Muscle of back (tissue), 11 donors: ENCODE results near the gene OXCT1. TPM values are rescaled to one million over a fixed set of nuclear protein-coding genes. Genes with fewer than 3 reads are reported as not detected.
"Not testable (repeated sequence)": the region's sequence is repeated elsewhere in the genome, so short reads cannot be mapped to it uniquely, and the experiment has no call there.

Experiments
- DNase-seq, 3 donors: peaks; one replicate each; pipeline versions ENCODE4 v3.0.0 to v3.0.0-alpha.2; 2013
- polyA plus RNA-seq, 10 donors: library from polyadenylated mRNA; unstranded; fragments of 120-200 nt; gene quantifications; one replicate each; pipeline ENCODE4 v1.2.1, GENCODE V29; 2013; ENCODE audit not compliant: insufficient read length in 10 of 10

The OXCT1 gene
- polyA plus RNA-seq, 10 donors: 10.1 to 18.6 (median 13.8) TPM

DNA sequence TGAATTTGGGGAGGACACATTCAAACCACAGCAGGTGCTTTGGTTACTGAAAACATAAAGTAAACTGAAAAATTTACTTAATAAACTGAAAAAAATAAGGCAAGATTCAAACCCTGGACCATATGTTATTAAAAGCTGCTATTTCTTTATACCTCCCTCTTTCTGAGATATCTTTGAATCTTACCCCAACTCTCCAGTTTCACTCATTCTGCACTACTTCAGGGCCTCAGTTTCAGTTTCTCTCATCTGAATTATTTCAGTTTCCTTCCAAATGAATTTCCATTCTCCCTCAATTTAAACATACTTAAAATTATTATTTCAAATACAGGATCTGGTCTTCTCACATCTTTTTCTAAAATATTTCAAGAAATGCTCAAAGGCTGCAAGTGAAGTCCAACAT lies 4.9 kb upstream of the OXCT1 start:
- no peak for DNase-seq

DNA sequence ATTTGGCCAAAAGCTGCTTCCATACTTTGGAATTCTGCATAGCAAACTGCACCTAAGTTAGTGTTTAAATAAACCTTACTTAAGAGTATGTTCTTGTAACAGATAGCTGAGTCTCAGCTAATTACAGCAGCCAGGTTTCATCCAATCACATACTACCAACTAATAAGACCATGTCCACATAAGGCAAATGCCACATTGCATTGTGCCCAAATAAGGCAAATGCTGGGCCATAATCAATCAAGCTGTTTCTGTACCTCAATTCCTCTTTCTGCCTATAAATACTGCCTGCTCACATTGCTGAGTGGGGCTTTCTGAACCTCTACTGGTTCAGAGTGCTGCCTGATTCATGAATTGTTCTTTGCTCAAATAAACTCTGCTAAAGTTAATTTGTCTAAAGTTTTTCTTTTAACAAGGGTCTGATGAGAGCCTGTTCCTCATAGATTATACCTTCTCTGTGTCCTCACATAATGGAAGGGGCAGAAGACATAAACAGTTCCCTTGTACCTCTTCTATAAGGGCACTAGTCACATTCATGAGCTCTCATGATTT lies 4.4 kb upstream of the OXCT1 start:
- no peak for DNase-seq

DNA sequence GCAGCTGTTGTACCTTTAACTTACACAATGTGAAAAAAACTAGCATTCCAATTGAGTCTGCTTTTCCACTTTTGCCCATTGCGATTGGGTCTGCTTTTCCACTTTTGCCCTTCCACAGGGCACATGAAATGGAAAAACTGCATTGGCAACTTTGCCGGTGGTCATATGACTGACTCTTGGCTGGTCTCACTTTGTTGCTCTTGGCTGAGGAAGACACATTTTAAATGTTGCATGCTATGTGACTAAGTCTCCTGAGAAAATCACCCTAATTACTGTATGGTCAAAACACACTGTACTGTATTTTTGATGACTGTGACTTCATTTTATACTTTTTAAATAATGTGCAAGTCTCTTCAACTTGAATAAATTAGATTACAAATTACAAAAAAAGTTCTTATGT lies 1.6 kb upstream of the OXCT1 start:
- DNase-seq: peak; percentile 28 to 71 (median 64)

DNA sequence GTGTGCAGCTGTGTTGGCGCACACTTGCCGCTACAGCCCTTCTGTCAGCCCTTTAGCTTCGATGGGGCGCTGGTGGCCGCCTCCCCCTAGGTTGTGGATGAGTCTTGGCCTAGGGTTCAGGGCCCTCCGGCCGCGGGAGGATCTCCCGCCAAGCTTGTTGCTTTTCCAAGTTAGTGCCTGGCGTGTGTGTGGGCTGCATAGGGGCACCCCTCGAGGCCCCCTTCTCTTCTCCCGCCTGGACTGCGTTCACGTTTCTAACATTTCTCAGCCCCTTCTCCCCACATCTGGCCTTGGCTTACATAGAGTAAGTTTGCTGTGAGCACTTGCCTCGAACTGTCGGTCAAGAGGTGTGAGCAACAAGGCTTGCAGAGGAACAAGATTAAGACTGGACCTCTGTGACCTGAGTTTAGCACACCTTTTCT lies 413 bp upstream of the OXCT1 start:
- DNase-seq: peak in 1 of 3 donors; percentile 0

DNA sequence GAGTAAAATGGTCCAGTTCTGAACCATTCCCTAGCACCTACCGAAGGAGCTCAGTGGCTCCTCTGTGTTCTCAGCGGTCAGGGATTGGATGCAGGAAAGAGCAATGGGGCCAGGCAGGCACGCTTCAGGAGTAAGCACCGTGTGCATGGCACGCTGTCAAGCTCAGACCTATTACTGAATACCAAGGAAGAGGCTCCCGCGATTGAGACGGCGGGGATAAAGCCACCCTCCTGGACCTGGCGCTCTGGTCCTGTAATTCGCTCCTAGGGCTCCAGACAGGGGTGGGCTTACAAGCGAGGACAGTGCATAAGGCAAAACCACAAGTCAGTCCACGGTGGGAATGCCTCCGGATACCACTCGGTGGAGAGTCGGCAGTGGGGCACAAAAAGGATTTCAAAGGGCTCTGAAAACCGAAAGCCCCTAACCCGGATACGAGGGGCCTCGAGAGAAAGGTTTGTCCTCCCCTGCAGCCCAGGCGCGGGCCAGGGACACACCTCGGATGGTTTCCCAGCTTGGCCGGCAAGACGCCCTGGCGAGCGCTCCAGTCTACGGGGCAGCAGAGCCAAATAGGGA lies 988 bp downstream of the OXCT1 start:
- peak in 1 of 3 donors; percentile 8 for DNase-seq

DNA sequence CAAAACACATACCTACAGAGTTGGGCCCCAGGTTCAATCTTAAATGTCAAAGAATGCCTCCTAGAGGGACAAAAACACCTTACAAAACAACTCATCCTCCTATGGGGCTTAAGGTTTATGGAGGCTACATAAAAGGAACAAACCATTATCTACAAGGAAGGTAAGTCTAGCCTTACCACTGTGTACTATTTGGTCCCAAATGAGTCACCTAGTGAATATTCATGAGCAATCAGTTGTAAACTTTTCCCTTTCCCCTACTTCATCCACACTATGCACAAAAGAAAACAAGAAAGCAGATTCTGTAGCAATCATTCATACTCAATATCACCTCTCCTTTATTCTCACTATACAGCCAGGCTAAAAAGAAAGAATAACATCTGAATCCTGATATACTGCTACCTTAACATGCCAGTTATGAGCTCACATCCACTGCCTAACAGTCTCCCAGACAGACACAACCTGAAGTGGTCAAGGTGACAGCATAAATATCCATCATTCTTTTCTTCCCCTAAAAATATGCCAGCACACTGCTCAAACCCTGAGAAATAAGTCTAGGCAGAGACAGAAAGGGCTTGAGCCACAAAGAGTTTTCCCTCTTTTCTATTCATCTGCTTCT lies 6.2 kb downstream of the OXCT1 start:
- no peak for DNase-seq

DNA sequence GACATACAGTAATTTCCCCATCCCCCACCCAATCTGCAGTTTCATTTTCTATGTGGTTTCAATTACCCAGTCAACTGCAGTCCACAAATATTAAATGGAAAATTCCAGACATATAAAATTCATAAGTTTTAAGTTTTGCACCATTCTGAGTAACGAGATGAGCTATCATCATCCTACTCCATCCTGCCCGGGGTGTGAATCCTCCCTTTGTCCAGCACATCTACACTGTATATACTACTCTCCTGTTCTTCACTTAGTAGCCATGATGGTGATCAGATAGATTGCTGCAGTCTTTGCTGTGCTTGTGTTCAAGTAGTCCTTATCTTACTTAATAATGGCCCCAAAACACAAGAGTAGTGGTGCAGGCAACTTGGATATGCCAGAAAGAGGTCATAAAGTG lies 11.3 kb downstream of the OXCT1 start:
- no peak for DNase-seq

DNA sequence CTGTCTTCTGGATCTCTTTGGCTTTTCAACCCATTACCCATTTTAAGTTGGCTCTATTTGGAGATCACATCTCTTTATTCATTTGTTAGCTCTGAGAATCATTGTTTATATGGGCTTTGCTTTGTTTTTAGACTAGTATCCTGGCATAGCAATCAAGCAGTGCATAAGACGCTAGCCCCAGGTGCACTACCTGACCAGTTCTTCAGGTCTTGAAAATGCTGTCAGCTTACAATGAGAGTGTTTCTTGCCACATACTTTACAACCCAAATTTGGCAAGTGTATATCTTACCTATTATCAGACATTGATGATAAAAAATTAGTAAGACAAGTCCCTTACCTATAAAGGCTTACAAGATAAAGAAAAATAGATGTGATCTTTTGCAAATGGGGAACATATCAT lies 12.2 kb downstream of the OXCT1 start:
- DNase-seq: no peak

DNA sequence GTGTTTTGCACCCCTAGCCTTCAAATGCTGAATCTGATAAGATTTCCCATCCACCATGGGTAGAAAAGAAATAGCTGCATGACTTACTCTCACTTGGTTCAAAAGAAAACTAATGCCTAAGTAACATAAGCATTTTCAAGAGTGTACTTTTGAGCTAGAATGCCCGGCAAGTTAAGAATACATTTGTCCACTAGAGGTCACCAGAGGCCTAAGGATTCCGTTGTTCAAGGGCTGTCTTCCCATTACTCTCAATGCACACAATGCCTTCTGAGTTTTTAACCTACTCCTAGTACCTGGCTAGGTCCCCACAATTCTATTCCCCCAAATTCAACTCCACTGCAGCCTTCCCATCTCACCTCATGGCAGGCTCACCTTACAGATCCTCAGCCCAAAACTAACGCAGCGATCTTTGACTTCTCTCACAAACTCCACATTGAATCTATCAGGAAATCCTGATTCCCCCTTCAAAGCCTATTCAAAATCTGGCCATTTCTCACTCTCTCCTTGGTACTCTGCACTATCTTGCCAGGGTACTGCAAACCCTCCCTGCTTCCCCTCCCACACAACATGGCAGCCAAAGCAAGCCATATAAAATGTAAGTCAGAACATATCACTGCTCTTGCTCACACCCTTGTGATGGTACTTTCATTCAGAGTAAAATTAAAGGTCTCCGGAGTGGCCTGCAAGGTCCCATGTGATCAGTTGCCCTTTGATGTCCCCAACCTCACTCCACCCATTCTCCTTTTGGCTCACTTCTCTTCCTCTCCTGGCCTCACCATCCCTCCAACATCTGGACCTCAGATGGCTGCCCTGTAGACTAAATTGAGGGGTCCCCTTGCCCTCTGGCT lies 13.4 kb downstream of the OXCT1 start:
- DNase-seq: peak; percentile 73 to 86 (median 80)

DNA sequence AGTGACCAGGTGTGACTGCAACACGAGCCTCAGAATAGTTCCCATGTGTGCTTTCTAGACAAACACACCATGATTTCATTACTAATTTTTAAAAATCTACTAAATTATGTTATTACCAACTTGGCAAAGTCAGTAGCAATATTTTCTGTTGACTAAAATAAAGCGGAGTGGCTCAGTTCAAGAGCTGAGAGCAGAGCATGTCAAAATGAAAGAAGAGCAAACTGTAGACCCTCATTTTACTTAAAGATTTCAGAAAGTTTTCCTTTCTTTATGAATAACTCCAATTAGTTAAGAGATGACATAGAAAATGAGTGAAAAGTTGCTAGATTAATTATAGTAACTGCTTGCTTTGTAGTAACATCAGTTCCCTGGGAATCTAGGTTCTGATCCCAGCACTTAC lies 17.9 kb downstream of the OXCT1 start:
- DNase-seq: no peak

DNA sequence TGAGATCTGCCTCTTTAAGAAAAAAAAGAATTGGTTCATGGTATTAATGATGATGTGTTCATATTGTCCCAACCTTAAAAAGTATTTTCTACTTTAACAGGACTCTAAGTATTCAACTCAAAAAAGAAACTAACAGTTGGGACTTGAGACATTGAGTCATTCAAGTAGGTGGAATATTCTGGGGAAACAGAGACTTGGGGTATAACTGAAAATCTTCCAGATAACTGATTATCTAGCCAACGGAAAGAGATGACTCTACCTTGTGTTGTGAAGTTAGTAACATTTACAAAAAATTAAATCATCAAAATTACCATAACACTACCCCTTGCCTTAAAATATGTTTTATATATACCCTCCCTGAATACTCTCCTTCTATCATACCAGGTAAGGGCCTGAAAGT lies 19.1 kb downstream of the OXCT1 start:
- DNase-seq: no peak

DNA sequence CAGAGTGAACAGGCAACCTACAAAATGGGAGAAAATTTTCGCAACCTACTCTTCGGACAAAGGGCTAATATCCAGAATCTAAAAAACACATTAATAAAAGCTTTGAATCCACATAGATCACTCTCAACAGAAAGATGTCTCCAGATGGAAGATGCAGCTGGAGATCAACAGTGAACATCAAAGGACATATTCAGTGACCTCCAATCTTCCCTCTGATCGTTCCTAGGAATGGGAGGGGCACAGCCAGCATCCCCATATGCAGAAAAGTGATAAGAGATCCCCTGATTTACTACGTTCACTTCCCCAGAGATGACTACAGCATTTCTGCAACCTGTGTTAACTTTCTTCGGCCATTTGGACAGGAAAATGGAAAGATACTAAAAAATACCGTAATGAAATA lies 21.2 kb downstream of the OXCT1 start:
- no peak for DNase-seq

DNA sequence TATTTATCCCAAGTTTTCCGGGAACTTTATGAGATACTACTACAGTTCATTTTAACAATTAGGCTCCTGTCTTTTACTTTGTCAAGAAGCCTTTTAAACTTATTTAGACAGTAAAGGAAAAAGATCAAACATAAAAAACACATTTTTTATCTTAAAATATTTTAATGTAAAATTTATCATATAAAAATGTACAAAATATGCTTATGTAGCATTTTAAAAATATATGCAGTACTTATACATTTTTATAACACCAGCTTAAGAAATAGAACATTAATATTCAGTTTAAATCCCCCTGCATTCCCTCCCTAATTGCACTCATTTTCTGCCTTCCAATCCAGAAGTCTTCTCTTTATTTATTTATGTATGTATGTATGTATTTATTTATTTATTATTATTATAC lies 24.5 kb downstream of the OXCT1 start:
- not testable (repeated sequence) for DNase-seq

DNA sequence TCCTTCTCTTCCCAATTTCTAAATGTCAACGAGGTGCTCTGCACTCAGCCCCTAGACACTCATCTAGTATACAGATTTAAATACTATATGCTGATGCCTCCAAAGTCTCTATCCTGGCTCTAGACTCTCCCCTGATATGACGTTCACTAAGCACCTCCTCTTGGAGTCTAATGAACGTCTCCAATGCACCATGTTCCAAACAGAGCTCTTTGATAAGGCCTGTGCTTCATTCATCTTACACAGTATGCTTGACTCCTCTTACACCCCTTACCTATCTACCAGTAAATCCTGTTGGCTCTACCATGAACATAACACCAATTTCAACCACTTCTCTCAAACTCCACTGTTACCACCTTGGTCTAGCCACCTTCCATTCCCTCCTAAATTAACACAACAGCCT lies 25.7 kb downstream of the OXCT1 start:
- DNase-seq: no peak

DNA sequence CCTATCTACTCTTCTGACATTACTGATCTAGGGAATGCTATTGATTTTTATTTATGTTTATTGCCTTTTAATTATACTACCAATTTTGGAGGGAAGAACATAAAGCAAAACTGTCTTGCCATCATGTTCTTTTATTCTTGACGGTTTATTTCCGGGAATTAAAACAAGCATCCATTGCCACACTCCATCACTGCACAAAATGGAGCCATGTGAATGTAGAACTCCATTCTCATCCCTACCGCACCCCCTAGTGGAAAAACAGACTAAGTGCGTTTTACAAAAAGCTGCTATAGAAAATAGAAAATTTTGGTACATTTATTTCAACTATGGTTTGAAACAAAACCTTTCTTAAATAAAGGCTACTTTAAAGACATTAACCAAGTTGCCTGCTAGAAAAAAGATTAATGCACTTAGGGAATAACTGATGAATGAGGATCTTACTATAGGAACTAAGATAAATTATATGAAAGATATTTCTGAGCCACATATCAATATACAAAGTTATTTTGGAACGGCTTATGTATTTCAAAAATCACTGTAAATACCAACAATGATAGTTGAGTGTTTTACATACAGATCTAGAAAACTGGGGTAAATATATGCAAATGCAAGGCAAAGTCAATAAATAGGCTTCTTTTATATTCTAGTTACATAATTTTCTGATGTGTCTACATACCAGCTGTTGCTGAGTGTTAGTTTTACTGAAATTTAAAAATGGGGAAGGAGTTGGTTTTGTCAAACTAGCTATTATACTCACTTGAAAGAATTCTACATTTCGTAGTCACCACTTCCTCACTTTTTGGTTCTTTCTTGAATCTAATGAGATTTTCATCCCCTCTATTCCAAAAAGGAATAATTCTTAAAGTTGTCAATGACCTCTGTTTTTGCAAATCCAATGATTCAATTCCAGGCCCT lies 26.5 kb downstream of the OXCT1 start:
- DNase-seq: peak; percentile 42 to 59 (median 46)

DNA sequence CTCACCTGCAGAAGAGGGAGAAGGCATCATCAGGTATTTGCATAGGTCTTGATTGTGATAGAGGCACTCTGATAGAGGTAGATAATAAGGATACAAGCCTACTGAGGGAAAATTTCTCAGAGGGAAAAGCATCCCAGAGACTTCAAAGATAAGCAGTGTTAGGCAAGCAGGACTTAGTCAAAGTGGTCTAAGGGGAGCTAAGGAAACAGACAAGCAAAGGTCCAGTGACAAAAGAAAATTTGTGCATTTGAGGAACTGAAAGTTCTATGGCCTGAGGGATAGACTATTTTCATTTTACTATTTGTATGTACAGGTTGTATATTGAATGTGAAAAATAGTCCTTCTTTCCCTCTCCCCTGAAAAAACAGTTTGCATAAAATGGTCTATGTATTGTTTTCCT lies 27.4 kb downstream of the OXCT1 start:
- no peak for DNase-seq

DNA sequence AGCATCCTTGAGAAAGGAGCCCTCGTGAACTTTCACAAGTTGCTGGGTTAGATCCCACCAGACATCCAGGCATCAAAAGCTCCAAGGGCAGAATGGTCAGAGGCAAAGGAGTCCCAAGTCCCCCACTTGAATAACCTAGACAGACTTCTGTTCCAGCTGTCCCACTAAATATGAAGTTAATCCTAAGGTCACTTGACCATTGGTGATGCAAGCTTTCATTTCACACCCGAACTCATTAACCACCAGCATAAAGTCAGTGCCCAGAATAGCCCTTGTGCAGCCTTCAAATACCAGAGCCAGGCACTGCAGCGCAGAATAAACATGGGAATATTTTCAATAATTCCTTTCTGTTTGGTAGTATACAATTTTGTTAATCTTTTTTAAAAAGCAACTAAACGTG lies 28.9 kb downstream of the OXCT1 start:
- no peak for DNase-seq

DNA sequence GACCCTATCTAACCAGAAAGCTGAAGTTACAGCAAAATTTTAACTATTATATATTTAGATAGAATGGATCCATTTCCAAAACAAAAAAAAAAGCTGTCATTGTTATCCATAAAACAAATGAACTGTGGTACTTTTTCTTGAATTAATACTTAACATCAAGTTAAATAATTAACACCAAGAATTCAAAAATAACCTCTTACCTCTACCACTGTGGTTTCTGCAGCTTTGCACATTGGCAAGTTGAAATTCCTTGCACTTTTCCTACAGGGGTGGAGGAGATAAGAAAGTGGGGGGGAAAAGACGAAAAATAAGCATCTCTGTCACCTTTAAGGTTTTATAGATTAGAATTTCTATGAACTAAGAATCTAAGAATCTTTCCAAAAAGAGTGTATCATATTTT lies 30.0 kb downstream of the OXCT1 start:
- no peak for DNase-seq

DNA sequence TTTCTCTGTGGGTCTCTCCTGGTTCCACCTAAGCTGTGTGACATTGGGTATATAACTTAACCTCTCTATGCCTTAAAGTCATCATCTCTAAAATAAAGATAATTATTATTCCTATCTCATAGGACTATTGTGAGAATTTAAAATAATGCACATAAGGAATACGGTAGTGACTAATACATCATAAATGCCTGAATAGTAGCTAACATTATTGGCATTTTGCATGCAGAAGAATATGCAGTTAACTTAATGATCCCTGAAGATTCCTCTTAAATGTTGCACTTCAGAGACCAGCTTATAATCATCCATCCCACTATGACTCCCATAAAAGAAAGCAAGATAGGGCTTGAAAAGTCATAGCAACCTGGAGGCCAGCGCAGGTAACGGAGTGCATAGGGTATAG lies 32.4 kb downstream of the OXCT1 start:
- no peak for DNase-seq

DNA sequence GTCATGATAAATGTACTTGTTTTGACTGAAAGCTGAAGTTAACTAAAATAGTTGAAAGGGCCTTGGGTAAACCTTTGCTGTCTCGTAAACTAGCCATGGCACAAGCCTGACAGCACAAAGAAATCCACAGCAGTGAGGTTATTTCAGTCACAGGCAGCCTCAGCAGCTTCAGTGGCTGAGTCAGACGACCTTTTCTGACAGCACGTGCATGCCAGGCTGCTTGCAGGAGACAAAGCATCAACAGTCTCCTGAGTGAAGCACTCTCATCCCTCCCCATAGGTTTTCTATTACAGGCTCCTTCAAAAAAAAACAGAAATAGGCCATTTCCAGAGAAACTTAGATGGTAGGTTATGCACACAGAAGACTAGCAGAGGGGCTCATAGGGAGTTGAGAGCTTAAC lies 34.6 kb downstream of the OXCT1 start:
- peak; percentile 7 to 65 (median 21) for DNase-seq

DNA sequence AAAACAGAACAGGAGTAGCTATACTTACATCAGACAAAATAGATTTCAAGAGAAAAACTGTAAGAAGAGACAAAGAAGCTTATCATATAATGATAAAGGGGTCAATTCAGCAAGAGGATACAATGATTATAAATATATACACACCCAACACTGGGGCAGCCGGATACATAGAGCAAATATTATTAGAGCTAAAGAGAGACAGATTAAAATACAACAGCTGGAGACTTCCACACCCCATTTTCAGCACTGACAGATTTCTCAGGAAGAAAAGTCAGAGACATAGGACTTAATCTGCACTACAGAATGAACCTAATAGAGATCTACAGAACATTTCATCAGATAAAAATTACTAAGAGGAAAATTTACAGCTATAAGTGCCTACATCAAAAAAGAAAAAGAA lies 35.7 kb downstream of the OXCT1 start:
- no peak for DNase-seq

DNA sequence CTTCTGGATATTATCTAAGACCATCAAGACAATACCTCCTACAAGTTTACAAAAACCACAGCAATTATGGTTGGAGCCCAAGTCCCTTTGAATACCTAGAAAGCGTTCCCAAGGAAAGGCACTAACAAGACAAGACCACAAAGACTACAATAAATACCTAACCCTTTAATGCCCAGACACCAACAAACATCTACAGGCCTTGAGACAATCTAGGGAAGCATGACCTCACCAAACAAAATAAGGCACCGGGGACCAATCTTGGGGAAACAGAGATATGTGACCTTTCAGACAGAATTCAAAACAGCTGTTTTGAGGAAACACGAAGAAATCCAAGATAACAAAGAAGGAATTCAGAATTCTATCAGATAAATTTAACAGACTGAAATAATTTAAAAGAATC lies 37.8 kb downstream of the OXCT1 start:
- no peak for DNase-seq
